Lower leg skin (tissue), 4 donors: ENCODE results near the gene PRDM2. TPM values are rescaled to one million over a fixed set of nuclear protein-coding genes. Genes with fewer than 3 reads are reported as not detected.

Source experiments
- DNase-seq, 2 donors: peaks; one replicate each; pipeline ENCODE4 v3.0.0-alpha.2; 2019; ENCODE audit warnings: low spot score in 2 of 2
- H3K4me3 ChIP-seq: fragments of 200-600 bp; sonication (generic); 2 replicates; pipeline ENCODE4 v1.5.1; 2017; ENCODE audit warnings: mild to moderate bottlenecking, low read depth; ENCODE audit not compliant: poor library complexity, severe bottlenecking
- CTCF ChIP-seq, 3 donors: fragments of 450-650 bp; IDR thresholded peaks; one replicate each; pipeline ENCODE4 v1.5.1; 2016; ENCODE audit warnings: antibody characterized with exemption in 3 of 3, mild to moderate bottlenecking in 3 of 3, moderate library complexity in 2 of 3
- POLR2A ChIP-seq, 2 donors: fragments of 450-650 bp; IDR thresholded peaks; one replicate each; pipeline ENCODE4 v1.6.1; 2016 to 2017; ENCODE audit warnings: antibody characterized with exemption in 2 of 2, mild to moderate bottlenecking in 1 of 2, moderate library complexity in 1 of 2
- WGBS, 2 donors: methylation state at CpG; one replicate each; pipeline ENCODE4 v1.1.5; 2018; 5-methylcytosine and 5-hydroxymethylcytosine counted together
- intact Hi-C: fragments of 100-400 bp; cut with DNase I; formaldehyde crosslinking; loops from one replicate; pipeline ENCODE4 v1.15.0; 2023; ENCODE audit warnings: low total_unique reads
- total RNA-seq, 4 donors: library from RNA; depleted of rRNA; stranded (reverse); fragments of >200 nt; gene quantifications; one replicate each; pipeline ENCODE4 v1.1.0, GENCODE V29; 2016

Gene PRDM2
- total RNA-seq, 4 donors from 2014 or later, result 34.7 to 69.9 (median 41.8) TPM

- H3K4me3 ChIP-seq, result no peak overlapping the region
- intact Hi-C loops, result loop anchor here (10.0 kb wide), 1 partner anchor 159 kb away; no protein-coding TSS in a partner anchor
- 82 to 84% methylated on average over 11 of the region's 11 CpGs for WGBS, 2 donors
- peak in 1 of 2 donors; percentile 7 for DNase-seq
- no peak for TF ChIP-seq POLR2A (IDR thresholded peaks at IDR 0.05)
- no peak for TF ChIP-seq CTCF (IDR thresholded peaks at IDR 0.05)
These were observed 123.9 kb downstream of the PRDM2 start for GRCh38 chr1:13823936-13824335.

- no peak for DNase-seq
- TF ChIP-seq POLR2A (IDR thresholded peaks at IDR 0.05), result no peak
- no peak for TF ChIP-seq CTCF (IDR thresholded peaks at IDR 0.05)
- WGBS, 2 donors, result 91 to 94% methylated on average over 9 of the region's 9 CpGs
- intact Hi-C loops, result loop anchor here (10.0 kb wide), 1 partner anchor 160 kb away; no protein-coding TSS in a partner anchor
- H3K4me3 ChIP-seq, result no peak overlapping the region
These were observed 124.6 kb downstream of the PRDM2 start for GRCh38 chr1:13824626-13825025.

GRCh38 chr1:13825033-13825432 is 125.0 kb downstream of the PRDM2 start:
- H3K4me3 ChIP-seq, result no peak overlapping the region
- intact Hi-C loops, result loop anchor here (10.0 kb wide), 1 partner anchor 160 kb away; no protein-coding TSS in a partner anchor
- 78 to 82% methylated on average over 4 of the region's 4 CpGs for WGBS, 2 donors
- DNase-seq, result no peak
- TF ChIP-seq POLR2A (IDR thresholded peaks at IDR 0.05) (no peak), CTCF (IDR thresholded peaks at IDR 0.05) (no peak)

GRCh38 chr1:13826009-13826408 is 126.0 kb downstream of the PRDM2 start:
- intact Hi-C loops, result loop anchor here (10.0 kb wide), 1 partner anchor 161 kb away; no protein-coding TSS in a partner anchor
- H3K4me3 ChIP-seq, result no peak overlapping the region
- no peak for DNase-seq
- 75 to 82% methylated on average over 2 of the region's 2 CpGs for WGBS, 2 donors
- TF ChIP-seq POLR2A (IDR thresholded peaks at IDR 0.05) (no peak), CTCF (IDR thresholded peaks at IDR 0.05) (no peak)

- TF ChIP-seq CTCF (IDR thresholded peaks at IDR 0.05), result no peak
- TF ChIP-seq POLR2A (IDR thresholded peaks at IDR 0.05), result no peak
- intact Hi-C loops, result loop anchor here (10.0 kb wide), 1 partner anchor 162 kb away; no protein-coding TSS in a partner anchor
- DNase-seq, result no peak
- WGBS, 2 donors, result 90 to 93% methylated on average over 6 of the region's 6 CpGs
- H3K4me3 ChIP-seq, result no peak overlapping the region
These were observed 126.6 kb downstream of the PRDM2 start for GRCh38 chr1:13826591-13826990.
